ENCODE results near the gene CXCL13. TPM values are rescaled to one million over a fixed set of nuclear protein-coding genes. Genes with fewer than 3 reads are reported as not detected.

The CXCL13 gene
- total and polyA plus RNA-seq, 2 of the 8 experiments (the other 6 are each of a cell fraction or from before 2014, with no cell fraction given), result not detected

- Histone ChIP-seq H3K23ac (ENCODE audit: insufficient read length) (no peak overlapping the region), H2BK20ac (ENCODE audit: low read length) (no peak overlapping the region), H3K79me2 (ENCODE audit: control insufficient read depth in 1 of 2, insufficient read depth in 2 of 2, low read length in 2 of 2) (no peaks in the 10 kb centered on the region), H3K9ac (replicated peaks in 1 of 4; ENCODE audit: extremely low read depth in 1 of 4, low read depth in 3 of 4, low read length in 3 of 4) (no peak overlapping the region), H4K8ac (ENCODE audit: extremely low read depth, insufficient read depth, low read length) (no peak overlapping the region), H3K27ac (ENCODE audit: low read depth, low read length) (no peak overlapping the region), H3K14ac (ENCODE audit: insufficient read length) (no peak overlapping the region), H4K20me1 (replicated peaks in 1 of 2; ENCODE audit: control insufficient read depth in 1 of 2, insufficient read depth in 2 of 2, low read length in 2 of 2) (no peaks in the 10 kb centered on the region), H3K4me2 (ENCODE audit: insufficient read depth in 1 of 2, low read depth in 2 of 2, low read length in 2 of 2) (no peak overlapping the region), H3K27me3 (replicated peaks in 1 of 4; ENCODE audit: control insufficient read depth in 3 of 4, extremely low read depth in 1 of 4, insufficient read depth in 3 of 4, low read length in 3 of 4) (no peaks in the 10 kb centered on the region), H3K56ac (replicated peaks; ENCODE audit: insufficient read length, low read depth, low read length) (no peak overlapping the region), H3K4me3 (ENCODE audit: extremely low read depth in 1 of 4, insufficient read depth in 2 of 4, low read depth in 3 of 4, low read length in 4 of 4) (no peak overlapping the region), H2BK5ac (ENCODE audit: low read depth, low read length) (no peak overlapping the region), H3K23me2 (ENCODE audit: low read depth, low read length) (no peaks in the 10 kb centered on the region), H4K91ac (replicated peaks; ENCODE audit: insufficient read length, low read length) (no peak overlapping the region), H2BK120ac (replicated peaks; ENCODE audit: low read depth, low read length) (no peak overlapping the region), H3K18ac (ENCODE audit: extremely low read depth, low read length) (no peak overlapping the region), H3K36me3 (ENCODE audit: control insufficient read depth in 2 of 4, insufficient read depth in 4 of 4, low read length in 3 of 4) (no peaks in the 10 kb centered on the region), H2BK12ac (ENCODE audit: low read depth, low read length) (no peak overlapping the region), H4K5ac (ENCODE audit: insufficient read length, low read depth, low read length) (no peak overlapping the region), H2BK15ac (ENCODE audit: low read length) (no peak overlapping the region), H3K9me3 (ENCODE audit: insufficient read depth in 2 of 2, low read depth in 1 of 2, low read length in 1 of 2) (no peaks in the 10 kb centered on the region), H3K4me1 (replicated peaks in 1 of 4; ENCODE audit: control insufficient read depth in 3 of 4, insufficient read depth in 4 of 4, low read length in 3 of 4) (no peaks in the 10 kb centered on the region), H2AFZ (ENCODE audit: low read length) (no peak overlapping the region), H3K4ac (replicated peaks; ENCODE audit: insufficient read length, low read depth, low read length) (no peak overlapping the region), H3K79me1 (ENCODE audit: low read depth, low read length) (no peaks in the 10 kb centered on the region), H2AK5ac (ENCODE audit: low read depth, low read length) (no peak overlapping the region)
- POLR2A ChIA-PET (ENCODE audit: partially characterized antibody), result no interaction called here
- no peak for TF ChIP-seq RBBP5 (IDR thresholded peaks at IDR 0.05; ENCODE audit: borderline replicate concordance, low read depth, low read length)
- TF ChIP-seq POLR2A (IDR thresholded peaks at IDR 0.05; ENCODE audit: control extremely low read depth in 1 of 2, low read depth in 2 of 2, low read length in 2 of 2), result no peak
- TF ChIP-seq JUND (IDR thresholded peaks at IDR 0.05; ENCODE audit: low read length), result no peak
- TF ChIP-seq SIX5 (IDR thresholded peaks at IDR 0.05; ENCODE audit: low read depth, low read length), result no peak
- TF ChIP-seq SRF (IDR thresholded peaks at IDR 0.05; ENCODE audit: low read depth, low read length), result no peak
- no peak for TF ChIP-seq TCF12 (IDR thresholded peaks at IDR 0.05; ENCODE audit: low read depth, low read length)
- TF ChIP-seq NANOG (IDR thresholded peaks at IDR 0.05; ENCODE audit: insufficient read depth, low read depth, low read length, poor library complexity, severe bottlenecking), result no peak
- TF ChIP-seq SIN3A (conservative IDR thresholded peaks at IDR 0.05 in 1 of 2, IDR thresholded peaks at IDR 0.05 in 1 of 2; ENCODE audit: low read depth in 1 of 2, low read length in 2 of 2), result no peak
- TF ChIP-seq EP300 (IDR thresholded peaks at IDR 0.05; ENCODE audit: borderline replicate concordance in 1 of 2, low read depth in 2 of 2, low read length in 2 of 2), result no peak
- no peak for TF ChIP-seq ZNF274 (IDR thresholded peaks at IDR 0.05; ENCODE audit: borderline replicate concordance, extremely low read depth, low read length)
- no peak for TF ChIP-seq TBP (IDR thresholded peaks at IDR 0.05; ENCODE audit: low read depth, low read length)
- no peak for TF ChIP-seq BRCA1 (IDR thresholded peaks at IDR 0.05; ENCODE audit: low read depth, low read length)
- no peak for TF ChIP-seq RAD21 (IDR thresholded peaks at IDR 0.05 in 1 of 2, conservative IDR thresholded peaks at IDR 0.05 in 1 of 2; ENCODE audit: low read depth in 2 of 2, low read length in 2 of 2)
- FAIRE-seq (no peak), DNase-seq (ENCODE audit: low read depth in 1 of 2, low spot score in 2 of 2) (no peak)
- CTCF ChIA-PET (ENCODE audit: partially characterized antibody), result interaction anchor here (8.9 kb wide), 1 partner anchor 17 kb away, joined by 77 read pairs; no protein-coding TSS in a partner anchor
Measured at GRCh38 chr4:77582711-77583110, 22.9 kb upstream of the CXCL13 start.

All from H1 (cell line).